ENCODE results near the gene FREM2.

- no peak for TF ChIP-seq CTCF (IDR thresholded peaks at IDR 0.05)
- TF ChIP-seq POLR2A (IDR thresholded peaks at IDR 0.05): no peak
Measured at GRCh38 chr13:38755793-38756192, 68.9 kb downstream of the FREM2 start.

Data from suprapubic skin (tissue), 3 donors.